HG02588 (cell line): Measurements from ENCODE around the gene SH3BP1.
A peak's percentile ranks its signal among the peaks of the same experiment; 100 is the strongest.
"Not testable (repeated sequence)": the region's sequence is repeated elsewhere in the genome, so short reads cannot be mapped to it uniquely, and the experiment has no call there.

Experiments
- ATAC-seq: cut with Tn5 transposase; IDR thresholded peaks from one replicate; pipeline ENCODE4 v1.9.1; 2021; ENCODE audit warnings: mild to moderate bottlenecking, moderate library complexity; ENCODE audit not compliant: unreplicated experiment

SH3BP1 gene

GRCh38 chr22:37656583-37656982 lies 17.1 kb downstream of the SH3BP1 start:
- not testable (repeated sequence) for ATAC-seq

GRCh38 chr22:37657590-37658132 lies 18.2 kb downstream of the SH3BP1 start:
- no peak for ATAC-seq

GRCh38 chr22:37658133-37659065 lies 18.9 kb downstream of the SH3BP1 start, which contains the start of gene PDXP:
TSS of gene PDXP (plus strand) at chr22:37658723. CDS start at chr22:37658783, 60 bp downstream.
- peak; percentile 78 for ATAC-seq

GRCh38 chr22:37659066-37659896 lies 19.8 kb downstream of the SH3BP1 start:
- ATAC-seq = peak; percentile 17

- no peak for ATAC-seq
Measured at GRCh38 chr22:37659897-37660708, 20.6 kb downstream of the SH3BP1 start.

GRCh38 chr22:37660709-37661045 lies 21.2 kb downstream of the SH3BP1 start:
- no peak for ATAC-seq

- ATAC-seq = no peak
Measured at GRCh38 chr22:37661160-37661924, 21.9 kb downstream of the SH3BP1 start.

- ATAC-seq = no peak
Measured at GRCh38 chr22:37662039-37662438, 22.6 kb downstream of the SH3BP1 start.

GRCh38 chr22:37663521-37664140 lies 24.2 kb downstream of the SH3BP1 start:
- no peak for ATAC-seq

- ATAC-seq = no peak
Measured at GRCh38 chr22:37664249-37665101, 25.0 kb downstream of the SH3BP1 start.

GRCh38 chr22:37665487-37665886 lies 26.0 kb downstream of the SH3BP1 start:
- no peak for ATAC-seq

GRCh38 chr22:37669586-37669985 lies 30.1 kb downstream of the SH3BP1 start:
- ATAC-seq = no peak

GRCh38 chr22:37672206-37672919 lies 32.9 kb downstream of the SH3BP1 start:
- no peak for ATAC-seq

- no peak for ATAC-seq
Measured at GRCh38 chr22:37672920-37673455, 33.5 kb downstream of the SH3BP1 start.

GRCh38 chr22:37674248-37674647 lies 34.8 kb downstream of the SH3BP1 start:
- ATAC-seq = no peak

GRCh38 chr22:37674951-37675929 lies 35.8 kb downstream of the SH3BP1 start, which contains the start of gene LGALS1:
TSS of gene LGALS1 (plus strand) at chr22:37675636. CDS start at chr22:37675703, 67 bp downstream.
- peak; percentile 45 for ATAC-seq
